ENCODE results near the gene CPXM1.

Gene CPXM1

GRCh38 chr20:2800521-2801285 lies at the start of gene CPXM1:
Gene CPXM1, minus strand, starts transcription at chr20:2800627. Its CDS starts 55 bp downstream, at chr20:2800572.
- H3K36me3 Mint-ChIP-seq (ENCODE audit: low read depth) = peaks cover 24% of the 10 kb centered on the region
- peak within 1 kb of the TSS; percentile 96 for H3K27ac Mint-ChIP-seq
- H3K4me1 Mint-ChIP-seq = peaks cover 62% of the 10 kb centered on the region
- no peaks in the 10 kb centered on the region for H3K9me3 Mint-ChIP-seq
- H3K27me3 Mint-ChIP-seq (ENCODE audit: low read depth, poor library complexity) = peaks cover 43% of the 10 kb centered on the region
- peak; percentile 82 for DNase-seq
- H3K4me3 Mint-ChIP-seq = peak within 1 kb of the TSS; percentile 99
- peak; percentile 6 for TF ChIP-seq CTCF (IDR thresholded peaks at IDR 0.05)

GRCh38 chr20:2849529-2849928 lies 49.1 kb upstream of the CPXM1 start:
- TF ChIP-seq CTCF (IDR thresholded peaks at IDR 0.05) = no peak
- H3K9me3 Mint-ChIP-seq = no peaks in the 10 kb centered on the region
- H3K27me3 Mint-ChIP-seq (ENCODE audit: low read depth, poor library complexity) = peaks cover 14% of the 10 kb centered on the region
- peaks cover 4% of the 10 kb centered on the region for H3K36me3 Mint-ChIP-seq (ENCODE audit: low read depth)
- H3K4me1 Mint-ChIP-seq = peaks cover 10% of the 10 kb centered on the region
- DNase-seq = no peak
- no peak overlapping the region for H3K27ac Mint-ChIP-seq
- H3K4me3 Mint-ChIP-seq = no peak overlapping the region

GRCh38 chr20:2847802-2848201 lies 47.4 kb upstream of the CPXM1 start:
- TF ChIP-seq CTCF (IDR thresholded peaks at IDR 0.05) = no peak
- H3K27me3 Mint-ChIP-seq (ENCODE audit: low read depth, poor library complexity) = peaks cover 14% of the 10 kb centered on the region
- DNase-seq = no peak
- no peak overlapping the region for H3K27ac Mint-ChIP-seq
- H3K9me3 Mint-ChIP-seq = no peaks in the 10 kb centered on the region
- H3K4me1 Mint-ChIP-seq = peaks cover 5% of the 10 kb centered on the region
- no peak overlapping the region for H3K4me3 Mint-ChIP-seq
- peaks cover 4% of the 10 kb centered on the region for H3K36me3 Mint-ChIP-seq (ENCODE audit: low read depth)

GRCh38 chr20:2846698-2847097 lies 46.3 kb upstream of the CPXM1 start:
- Mint-ChIP-seq H3K4me1 (peaks cover under 1% of the 10 kb centered on the region), H3K4me3 (no peak overlapping the region), H3K36me3 (ENCODE audit: low read depth) (peaks cover 4% of the 10 kb centered on the region)

GRCh38 chr20:2845607-2846006 lies 45.2 kb upstream of the CPXM1 start:
- H3K9me3 Mint-ChIP-seq = no peaks in the 10 kb centered on the region
- no peak overlapping the region for H3K27ac Mint-ChIP-seq
- peaks cover 7% of the 10 kb centered on the region for H3K27me3 Mint-ChIP-seq (ENCODE audit: low read depth, poor library complexity)
- H3K36me3 Mint-ChIP-seq (ENCODE audit: low read depth) = peaks cover 4% of the 10 kb centered on the region
- DNase-seq = no peak
- H3K4me1 Mint-ChIP-seq = peaks cover 6% of the 10 kb centered on the region
- TF ChIP-seq CTCF (IDR thresholded peaks at IDR 0.05) = no peak
- no peak overlapping the region for H3K4me3 Mint-ChIP-seq

More at GRCh38 chr20:2846698-2847097, 46.3 kb upstream of the CPXM1 start:
- Mint-ChIP-seq H3K27ac (no peak overlapping the region), H3K27me3 (ENCODE audit: low read depth, poor library complexity) (peaks cover 11% of the 10 kb centered on the region), H3K9me3 (no peaks in the 10 kb centered on the region)
- no peak for DNase-seq
- TF ChIP-seq CTCF (IDR thresholded peaks at IDR 0.05) = no peak

All from nephron progenitor cell (in vitro differentiated cells).